Endothelial cell of umbilical vein (primary cell): ENCODE data around the gene FAM193B. TPM values are rescaled to one million over a fixed set of nuclear protein-coding genes. Genes with fewer than 3 reads are reported as not detected.

Source experiments
- BruUV-seq: library from RNA; stranded (reverse); fragments of 400-500 nt; replicated peaks from 2 replicates; lab custom pipeline; 2021; lab: Mats Ljungman, UMichigan
- CTCF ChIA-PET: fragments of 300-600, 350-600 bp; sonication (Branson Sonifier 250); formaldehyde crosslinking; loops from one replicate; lab custom pipeline; 2021; ENCODE audit warnings: antibody characterized with exemption, inconsistent platforms; lab: Charles Lee
- POLR2A ChIA-PET: fragments of 300-600, 350-600 bp; sonication (Branson Sonifier 250); formaldehyde crosslinking; loops from one replicate; lab custom pipeline; 2021; ENCODE audit warnings: antibody characterized with exemption, inconsistent platforms; lab: Charles Lee
- DNase-seq: peaks from one replicate; pipeline ENCODE4 v3.0.0-alpha.2; 2011; ENCODE audit warnings: low read depth, low spot score
- FAIRE-seq: peaks from 2 replicates; lab custom pipeline; 2011; peaks lifted over from hg19 to GRCh38; lab: Jason Lieb, UNC
- H2AFZ ChIP-seq: 2 replicates; pipeline ENCODE4 v1.6.0; 2012; ENCODE audit warnings: low read depth, low read length, control low read depth, inconsistent platforms
- H3K27ac ChIP-seq: 2 replicates; pipeline ENCODE4 v1.5.1; 2011; ENCODE audit warnings: low read depth, mild to moderate bottlenecking, control low read depth, low read length, moderate library complexity; ENCODE audit not compliant: insufficient read depth
- H3K27me3 ChIP-seq, 2 experiments: 2 replicates each; pipeline versions ENCODE4 v1.6.0 to v1.6.1; 2011; ENCODE audit warnings: low read length in 2 of 2, mixed read lengths in 1 of 2; ENCODE audit not compliant: control insufficient read depth in 2 of 2, insufficient read depth in 2 of 2
- H3K36me3 ChIP-seq, 2 experiments: 2 replicates in 1 of 2; 3 replicates in 1 of 2; pipeline ENCODE4 v1.5.1; 2011; ENCODE audit warnings: low read length in 2 of 2, mild to moderate bottlenecking in 1 of 2, moderate library complexity in 1 of 2; ENCODE audit not compliant: control insufficient read depth in 2 of 2, insufficient read depth in 2 of 2; ENCODE audit errors: extremely low read depth in 1 of 2
- H3K4me1 ChIP-seq: 3 replicates; pipeline ENCODE4 v1.5.1; 2011; ENCODE audit warnings: mild to moderate bottlenecking, low read length; ENCODE audit not compliant: control insufficient read depth, insufficient read depth; ENCODE audit errors: extremely low read depth
- H3K4me2 ChIP-seq: 2 replicates; pipeline ENCODE4 v1.6.1; 2011; ENCODE audit warnings: low read length, control low read depth, mixed read lengths; ENCODE audit not compliant: insufficient read depth
- H3K4me3 ChIP-seq, 3 experiments: fragments of 200-600 bp in 1 of 3; sonication (generic), shearing (Covaris generic) in 1 of 3; replicated peaks in 1 of 3; 2 replicates each; pipeline ENCODE4 v1.5.1; 2011 to 2016; ENCODE audit warnings: control low read depth in 3 of 3, low read length in 3 of 3, mild to moderate bottlenecking in 2 of 3, inconsistent platforms in 1 of 3, low read depth in 1 of 3, moderate library complexity in 1 of 3; ENCODE audit not compliant: insufficient read depth in 1 of 3
- H3K79me2 ChIP-seq: 2 replicates; pipeline ENCODE4 v1.6.0; 2012; ENCODE audit warnings: low read length, inconsistent platforms; ENCODE audit not compliant: control insufficient read depth, insufficient read depth
- H3K9ac ChIP-seq: replicated peaks from 2 replicates; pipeline ENCODE3; 2011; ENCODE audit warnings: low read length, control low read depth; ENCODE audit not compliant: insufficient read depth; ENCODE audit errors: extremely low read depth
- H3K9me1 ChIP-seq: replicated peaks from 3 replicates; pipeline ENCODE4 v1.6.0; 2011; ENCODE audit warnings: mild to moderate bottlenecking, low read length; ENCODE audit not compliant: control insufficient read depth, insufficient read depth; ENCODE audit errors: extremely low read depth
- H3K9me3 ChIP-seq: replicated peaks from 2 replicates; pipeline ENCODE4 v1.5.1; 2012; ENCODE audit warnings: low read length, inconsistent platforms; ENCODE audit not compliant: control insufficient read depth, insufficient read depth
- H4K20me1 ChIP-seq: replicated peaks from 2 replicates; pipeline ENCODE3; 2011; ENCODE audit warnings: mild to moderate bottlenecking, low read length; ENCODE audit not compliant: control insufficient read depth, insufficient read depth; ENCODE audit errors: extremely low read depth
- CTCF ChIP-seq, 2 donors: IDR thresholded peaks; 1 replicate in 1 of 2; 2 replicates in 1 of 2; pipeline ENCODE4 v1.5.1; 2011; ENCODE audit warnings: low read length in 2 of 2, mild to moderate bottlenecking in 2 of 2, moderate library complexity in 2 of 2, control low read depth in 1 of 2, inconsistent platforms in 1 of 2, low read depth in 1 of 2; ENCODE audit not compliant: insufficient read depth in 1 of 2; ENCODE audit errors: extremely low read depth in 1 of 2
- EZH2 ChIP-seq: IDR thresholded peaks from 2 replicates; pipeline ENCODE4 v1.6.1; 2012; ENCODE audit warnings: borderline replicate concordance, low read depth, mild to moderate bottlenecking, moderate library complexity, low read length, inconsistent platforms; ENCODE audit not compliant: severe bottlenecking
- FOS ChIP-seq: IDR thresholded peaks from 2 replicates; pipeline ENCODE4 v1.6.1; 2011; ENCODE audit warnings: mild to moderate bottlenecking, low read length, moderate library complexity, borderline replicate concordance; ENCODE audit not compliant: insufficient read depth
- GATA2 ChIP-seq: IDR thresholded peaks from 2 replicates; pipeline ENCODE4 v1.7.0; 2011; ENCODE audit warnings: low read depth, mild to moderate bottlenecking, moderate library complexity, mixed read lengths, low read length; ENCODE audit not compliant: insufficient read length, insufficient read depth
- JUN ChIP-seq: IDR thresholded peaks from 2 replicates; pipeline ENCODE4 v1.6.1; 2011; ENCODE audit warnings: borderline replicate concordance, low read depth; ENCODE audit not compliant: insufficient read length, insufficient read depth
- MAX ChIP-seq: IDR thresholded peaks from 2 replicates; pipeline ENCODE4 v1.6.1; 2011; ENCODE audit not compliant: insufficient read depth, insufficient read length
- MYC ChIP-seq: IDR thresholded peaks from one replicate; pipeline ENCODE4 v1.6.1; 2011; ENCODE audit warnings: mild to moderate bottlenecking, low read depth, low read length
- POLR2A ChIP-seq: IDR thresholded peaks from 2 replicates; pipeline ENCODE4 v1.6.1; 2012; ENCODE audit warnings: low read depth, mild to moderate bottlenecking, control low read depth, low read length
- POLR2AphosphoS5 ChIP-seq: IDR thresholded peaks from 2 replicates; pipeline ENCODE4 v1.6.1; 2012; ENCODE audit warnings: low read depth, mild to moderate bottlenecking, control low read depth, low read length, moderate library complexity; ENCODE audit not compliant: insufficient read depth
- dilution Hi-C: fragments of 300-500 bp; cut with MboI; formaldehyde crosslinking; loops from one replicate; pipeline ENCODE4 v1.15.0; 2019; ENCODE audit warnings: low sequenced_read_pairs; ENCODE audit not compliant: extremely low pct_ligation_motif_present
- intact Hi-C: fragments of 100-400 bp; cut with micrococcal nuclease; formaldehyde crosslinking; loops from one replicate; pipeline ENCODE4 v1.10.0; 2022
- polyA plus RNA-seq, 4 experiments: library from polyadenylated mRNA; depleted of rRNA in 3 of 4; stranded (reverse) in 3 of 4; unstranded in 1 of 4; fragments of >200 nt; gene quantifications; 2 replicates each; pipeline versions ENCODE4 v1.2.1 to v1.2.3, GENCODE V29; 2011 to 2012; ENCODE audit warnings: missing spikeins in 1 of 4
- total RNA-seq: library from RNA; stranded (reverse); gene quantifications from 2 replicates; pipeline ENCODE4 v1.2.3, GENCODE V29; 2021

FAM193B gene
- total and polyA plus RNA-seq, 2 donors (not counting 3 experiments of a cell fraction or from before 2014, with no cell fraction given) = 57.9 to 75.7 TPM

GRCh38 chr5:177603631-177604030 is 49.3 kb upstream of the FAM193B start:
- ChIA-PET POLR2A (no interaction called here), CTCF (no interaction called here)
- H3K36me3 ChIP-seq = peaks cover 0 to 3% of the 10 kb centered on the region in 2 experiments
- no peak for DNase-seq
- H2AFZ ChIP-seq = no peak overlapping the region
- no peaks in the 10 kb centered on the region for H4K20me1 ChIP-seq
- H3K9me1 ChIP-seq = no peaks in the 10 kb centered on the region
- TF ChIP-seq MAX = no peak
- no peak for TF ChIP-seq POLR2AphosphoS5
- TF ChIP-seq JUN = no peak
- TF ChIP-seq POLR2A = no peak
- TF ChIP-seq CTCF (IDR thresholded peaks at IDR 0.05; ENCODE audit: extremely low read depth in 1 of 2, insufficient read depth in 1 of 2, low read depth in 1 of 2, low read length in 2 of 2) = no peak
- TF ChIP-seq EZH2 = no peak
- TF ChIP-seq GATA2 = no peak
- no peak for TF ChIP-seq MYC
- no peak for TF ChIP-seq FOS
- peaks cover 5% of the 10 kb centered on the region for H3K79me2 ChIP-seq
- H3K4me1 ChIP-seq = peaks cover 11% of the 10 kb centered on the region
- no peaks in the 10 kb centered on the region for H3K9me3 ChIP-seq
- dilution Hi-C loops (no loop called here), intact Hi-C loops (no loop called here)
- H3K9ac ChIP-seq = no peak overlapping the region
- BruUV-seq = no TSS peak
- no peak for FAIRE-seq
- no peak overlapping the region for H3K4me2 ChIP-seq
- no peaks in the 10 kb centered on the region for H3K27me3 ChIP-seq
- H3K27ac ChIP-seq = no peak overlapping the region
- no peak overlapping the region for H3K4me3 ChIP-seq
